Measurements from ENCODE around the gene TMEFF2.

Gene TMEFF2

DNA sequence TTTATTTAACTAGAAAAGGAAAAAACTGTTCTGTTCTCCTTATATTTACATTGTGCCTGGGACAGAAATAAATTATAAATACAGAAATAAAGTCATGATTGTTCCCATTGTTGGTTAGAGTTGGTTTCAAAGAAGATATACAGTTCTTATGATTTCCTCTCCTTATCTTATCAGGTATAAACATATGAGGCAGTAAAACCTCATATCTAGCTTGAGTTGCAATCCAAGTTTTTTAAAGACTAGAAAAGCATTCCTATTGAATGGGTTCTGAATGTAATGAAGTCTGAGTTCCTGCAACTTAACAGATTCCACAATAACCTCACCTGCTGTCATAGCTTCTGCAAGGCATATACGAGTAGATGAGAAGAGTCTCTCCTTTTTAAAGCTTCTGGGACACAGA, 233.2 kb downstream of the TMEFF2 start:
- no peak overlapping the region for H3K4me3 ChIP-seq (ENCODE audit: low read depth, low read length)
- no peaks in the 10 kb centered on the region for H3K79me2 ChIP-seq
- no peaks in the 10 kb centered on the region for H3K36me3 ChIP-seq (ENCODE audit: control insufficient read depth, insufficient read depth, low read length)
- H3K27me3 ChIP-seq (ENCODE audit: control insufficient read depth, insufficient read depth, low read length): no peaks in the 10 kb centered on the region
- H3K9ac ChIP-seq: no peak overlapping the region
- H3K4me1 ChIP-seq: no peaks in the 10 kb centered on the region
- no peaks in the 10 kb centered on the region for H3K9me3 ChIP-seq (ENCODE audit: control insufficient read depth, low read length)
- H3K27ac ChIP-seq: no peak overlapping the region
- TF ChIP-seq, protein P1, sequence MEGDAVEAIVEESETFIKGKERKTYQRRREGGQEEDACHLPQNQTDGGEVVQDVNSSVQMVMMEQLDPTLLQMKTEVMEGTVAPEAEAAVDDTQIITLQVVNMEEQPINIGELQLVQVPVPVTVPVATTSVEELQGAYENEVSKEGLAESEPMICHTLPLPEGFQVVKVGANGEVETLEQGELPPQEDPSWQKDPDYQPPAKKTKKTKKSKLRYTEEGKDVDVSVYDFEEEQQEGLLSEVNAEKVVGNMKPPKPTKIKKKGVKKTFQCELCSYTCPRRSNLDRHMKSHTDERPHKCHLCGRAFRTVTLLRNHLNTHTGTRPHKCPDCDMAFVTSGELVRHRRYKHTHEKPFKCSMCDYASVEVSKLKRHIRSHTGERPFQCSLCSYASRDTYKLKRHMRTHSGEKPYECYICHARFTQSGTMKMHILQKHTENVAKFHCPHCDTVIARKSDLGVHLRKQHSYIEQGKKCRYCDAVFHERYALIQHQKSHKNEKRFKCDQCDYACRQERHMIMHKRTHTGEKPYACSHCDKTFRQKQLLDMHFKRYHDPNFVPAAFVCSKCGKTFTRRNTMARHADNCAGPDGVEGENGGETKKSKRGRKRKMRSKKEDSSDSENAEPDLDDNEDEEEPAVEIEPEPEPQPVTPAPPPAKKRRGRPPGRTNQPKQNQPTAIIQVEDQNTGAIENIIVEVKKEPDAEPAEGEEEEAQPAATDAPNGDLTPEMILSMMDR (IDR thresholded peaks at IDR 0.05): no peak
- H2AFZ ChIP-seq: no peak overlapping the region
- no peak overlapping the region for H3K4me2 ChIP-seq (ENCODE audit: low read length)

DNA sequence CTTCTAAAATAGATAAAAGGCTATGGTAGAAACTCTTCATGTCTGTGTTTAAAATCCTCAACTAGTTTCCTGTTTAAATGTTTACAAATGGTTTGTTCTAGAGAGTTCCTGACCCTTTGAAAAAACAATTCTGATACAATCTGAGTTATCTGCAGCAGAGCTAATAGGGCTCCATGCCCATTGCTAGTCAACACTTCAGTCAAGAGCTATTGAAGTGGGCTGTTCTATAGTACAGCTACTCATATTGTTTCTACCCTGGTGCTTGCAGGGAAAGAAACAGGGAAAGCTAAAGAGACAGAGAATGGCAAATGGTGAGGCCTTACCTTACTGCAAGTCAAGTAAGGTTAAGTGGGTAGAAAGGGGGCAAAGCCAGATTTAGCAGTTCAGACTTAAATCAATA, 235.5 kb downstream of the TMEFF2 start:
- TF ChIP-seq, protein P1 (IDR thresholded peaks at IDR 0.05): no peak
- H3K27me3 ChIP-seq (ENCODE audit: control insufficient read depth, insufficient read depth, low read length): no peaks in the 10 kb centered on the region
- H3K9ac ChIP-seq: no peak overlapping the region
- no peak overlapping the region for H3K4me3 ChIP-seq (ENCODE audit: low read depth, low read length)
- H3K36me3 ChIP-seq (ENCODE audit: control insufficient read depth, insufficient read depth, low read length): no peaks in the 10 kb centered on the region
- H3K27ac ChIP-seq: no peak overlapping the region
- H3K4me1 ChIP-seq: no peaks in the 10 kb centered on the region
- H3K4me2 ChIP-seq (ENCODE audit: low read length): no peak overlapping the region
- no peaks in the 10 kb centered on the region for H3K79me2 ChIP-seq
- no peaks in the 10 kb centered on the region for H3K9me3 ChIP-seq (ENCODE audit: control insufficient read depth, low read length)
- no peak overlapping the region for H2AFZ ChIP-seq

DNA sequence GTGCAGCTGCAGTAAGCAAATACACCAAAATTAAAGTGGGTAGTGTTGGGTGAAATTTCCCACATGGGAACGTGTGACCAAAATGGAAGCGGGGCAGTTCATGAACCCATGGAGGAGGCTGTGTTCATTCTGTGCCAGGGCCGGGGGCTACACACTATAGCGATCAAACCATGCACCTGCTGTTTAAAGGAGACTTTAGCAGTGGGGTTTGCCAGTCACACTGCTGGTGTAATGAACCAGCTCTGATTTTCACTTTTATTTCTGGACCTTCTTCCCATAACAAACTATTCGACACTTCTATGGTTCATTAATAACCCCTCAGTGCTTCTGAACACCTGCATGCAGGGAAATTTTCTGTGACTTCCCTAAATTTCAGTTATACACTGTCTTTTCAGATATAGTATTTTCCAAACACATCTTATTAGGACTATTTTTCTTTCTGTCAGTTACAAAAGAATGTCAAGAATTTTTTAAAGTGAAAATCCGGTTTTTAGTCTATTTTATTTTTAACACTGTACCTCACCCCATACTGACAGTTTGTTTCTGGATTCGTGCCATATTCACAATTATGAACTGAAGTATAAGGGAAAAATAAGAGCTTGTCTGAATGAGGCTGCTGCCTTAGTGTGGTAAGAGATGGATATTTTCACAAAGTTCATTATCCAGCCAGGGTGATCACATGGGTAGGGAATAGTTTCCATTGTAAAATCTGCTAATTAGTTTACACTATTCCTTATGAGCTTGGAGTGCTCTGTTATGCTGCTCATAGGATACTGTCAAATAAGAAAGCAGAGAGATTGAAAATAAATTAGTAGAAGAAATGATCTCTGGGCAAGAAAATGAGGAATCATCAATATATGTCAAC, 236.5 kb downstream of the TMEFF2 start:
- no peaks in the 10 kb centered on the region for H3K79me2 ChIP-seq
- H2AFZ ChIP-seq: no peak overlapping the region
- no peaks in the 10 kb centered on the region for H3K27me3 ChIP-seq (ENCODE audit: control insufficient read depth, insufficient read depth, low read length)
- no peaks in the 10 kb centered on the region for H3K36me3 ChIP-seq (ENCODE audit: control insufficient read depth, insufficient read depth, low read length)
- no peaks in the 10 kb centered on the region for H3K9me3 ChIP-seq (ENCODE audit: control insufficient read depth, low read length)
- no peak overlapping the region for H3K27ac ChIP-seq
- no peak overlapping the region for H3K4me2 ChIP-seq (ENCODE audit: low read length)
- TF ChIP-seq, protein P1 (IDR thresholded peaks at IDR 0.05): no peak
- no peak overlapping the region for H3K9ac ChIP-seq
- no peaks in the 10 kb centered on the region for H3K4me1 ChIP-seq
- no peak overlapping the region for H3K4me3 ChIP-seq (ENCODE audit: low read depth, low read length)

DNA sequence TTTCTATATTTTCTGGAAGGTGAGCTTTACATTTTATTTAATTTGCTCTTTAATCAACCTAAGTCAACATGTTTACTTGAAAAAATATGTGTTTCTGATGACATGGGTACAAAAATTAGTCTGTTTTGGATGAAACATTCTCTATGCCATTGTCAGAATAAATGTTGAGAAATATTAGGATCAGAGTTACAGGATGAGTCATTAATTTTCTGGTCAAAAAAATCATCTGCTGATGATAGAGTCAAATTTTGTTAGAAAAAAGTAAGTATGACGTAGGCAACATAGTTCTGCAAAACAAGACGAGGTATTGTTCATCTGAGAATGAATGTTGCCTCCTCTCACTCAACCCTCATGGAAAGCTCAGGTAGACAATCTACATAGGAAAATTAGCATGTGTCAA, 240.3 kb downstream of the TMEFF2 start:
- Histone ChIP-seq H3K9ac (no peak overlapping the region), H2AFZ (no peak overlapping the region), H3K4me3 (ENCODE audit: low read depth, low read length) (no peak overlapping the region), H3K9me3 (ENCODE audit: control insufficient read depth, low read length) (no peaks in the 10 kb centered on the region), H3K27ac (no peak overlapping the region), H3K4me2 (ENCODE audit: low read length) (no peak overlapping the region), H3K79me2 (no peaks in the 10 kb centered on the region), H3K4me1 (no peaks in the 10 kb centered on the region), H3K36me3 (ENCODE audit: control insufficient read depth, insufficient read depth, low read length) (no peaks in the 10 kb centered on the region), H3K27me3 (ENCODE audit: control insufficient read depth, insufficient read depth, low read length) (no peaks in the 10 kb centered on the region)
- TF ChIP-seq, protein P1 (IDR thresholded peaks at IDR 0.05): no peak
